Inferior parietal cortex (tissue), 1 donor: ENCODE results near the gene ASB14.
A peak's percentile ranks its signal among the peaks of the same experiment; 100 is the strongest.

ENCODE experiments used
- DNase-seq: peaks from one replicate; pipeline ENCODE4 v3.0.0-alpha.2; 2016; ENCODE audit errors: extremely low spot score

The ASB14 gene

DNA sequence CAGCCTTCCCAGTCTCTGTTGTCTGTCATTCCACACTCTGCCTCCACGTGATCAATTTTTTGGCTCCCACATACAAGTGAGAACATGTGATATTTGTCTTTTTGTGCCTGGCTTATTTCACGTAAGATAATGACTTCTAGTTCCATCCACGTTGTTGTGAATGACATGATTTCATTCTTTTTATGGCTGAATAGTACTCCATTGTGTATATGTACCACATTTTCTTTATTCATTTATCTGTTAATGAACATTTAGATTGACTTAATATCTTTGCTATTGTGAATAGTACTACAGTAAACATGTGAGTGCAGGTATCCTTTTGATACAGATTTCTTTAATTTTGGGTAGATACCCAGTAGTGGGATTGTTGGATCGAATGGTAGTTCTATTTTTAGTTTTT is 31.4 kb downstream of the ASB14 start:
- no peak for DNase-seq

- DNase-seq: no peak
Observed at GRCh38 chr3:57257678-57258077, 34.8 kb downstream of the ASB14 start.

DNA sequence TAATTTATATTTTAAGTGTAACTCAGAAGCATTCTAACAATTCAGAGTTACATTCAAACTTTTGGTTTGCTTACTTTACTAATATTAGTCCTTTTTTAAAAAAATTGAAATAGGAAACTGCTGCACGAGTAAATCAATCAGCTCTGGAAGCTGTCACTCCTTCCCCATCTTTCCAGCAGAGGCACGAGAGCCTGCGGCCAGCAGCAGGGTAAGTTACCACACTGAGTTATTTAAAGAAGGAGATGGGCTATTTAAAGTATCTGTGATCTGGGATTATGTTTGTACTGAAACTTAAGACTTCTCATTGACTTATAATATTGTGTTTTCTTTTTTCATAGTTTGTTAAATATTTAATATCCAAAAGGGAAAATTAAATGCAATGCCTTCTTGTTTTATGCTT is 35.6 kb downstream of the ASB14 start:
- DNase-seq: no peak

DNA sequence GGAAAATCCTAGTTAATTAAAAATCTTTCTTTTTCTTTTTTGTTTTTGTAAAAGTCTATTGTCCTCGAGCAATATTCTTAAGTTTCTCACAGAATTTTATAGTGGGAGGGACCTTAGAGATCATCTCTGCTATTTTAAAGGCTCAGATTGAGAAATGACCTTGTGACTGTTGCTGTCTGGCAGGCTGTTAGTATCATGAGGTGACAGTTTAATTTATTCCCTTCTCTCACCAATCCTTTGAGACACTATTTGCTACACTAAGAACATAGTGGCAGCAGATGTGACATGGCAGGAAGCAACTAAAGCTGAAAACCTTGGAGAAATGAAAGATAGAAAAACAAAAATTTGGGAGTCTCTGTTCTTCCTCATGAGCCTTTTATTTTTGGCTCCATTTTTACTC is 40.1 kb downstream of the ASB14 start:
- DNase-seq: no peak

DNA sequence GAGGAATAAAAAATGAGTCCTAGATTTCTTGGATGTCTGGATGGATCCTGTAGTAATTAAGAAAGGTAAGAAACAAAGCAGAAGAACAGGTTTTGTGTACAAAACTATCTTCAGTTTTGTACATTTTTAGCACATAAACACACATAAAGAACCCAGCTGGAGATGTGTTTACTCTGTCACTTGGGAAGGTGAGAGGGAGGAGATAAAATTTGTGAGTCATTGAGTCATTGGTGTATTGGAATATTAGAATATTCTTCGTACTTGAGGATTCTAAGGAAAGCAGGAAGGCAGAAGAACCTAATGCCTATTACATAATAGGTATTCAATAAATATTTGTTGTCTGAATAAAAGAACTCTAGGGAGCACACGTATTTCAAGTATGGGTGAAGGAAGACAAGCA is 47.5 kb downstream of the ASB14 start:
- no peak for DNase-seq

GRCh38 chr3:57234613-57235575 is 57.6 kb downstream of the ASB14 start:
- DNase-seq: no peak

DNA sequence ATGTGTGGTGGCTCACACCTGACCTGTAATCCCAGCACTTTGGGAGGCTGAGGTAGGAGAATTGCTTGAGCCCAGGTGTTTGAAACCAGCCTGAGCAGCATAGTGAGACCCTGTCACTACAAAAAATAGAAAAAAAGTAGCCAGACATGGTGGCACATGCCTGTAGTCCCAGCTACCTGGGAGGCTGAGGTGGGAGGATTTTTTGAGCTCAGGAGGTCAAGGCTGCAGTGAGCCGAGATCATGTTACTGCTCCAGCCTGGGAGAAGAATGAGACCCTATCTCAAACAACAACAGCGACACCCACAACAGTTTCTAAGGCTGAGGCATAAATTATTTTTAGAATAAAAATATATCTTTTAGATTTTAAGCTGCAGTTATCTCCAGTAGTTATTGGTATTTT is 58.7 kb downstream of the ASB14 start:
- DNase-seq: no peak

DNA sequence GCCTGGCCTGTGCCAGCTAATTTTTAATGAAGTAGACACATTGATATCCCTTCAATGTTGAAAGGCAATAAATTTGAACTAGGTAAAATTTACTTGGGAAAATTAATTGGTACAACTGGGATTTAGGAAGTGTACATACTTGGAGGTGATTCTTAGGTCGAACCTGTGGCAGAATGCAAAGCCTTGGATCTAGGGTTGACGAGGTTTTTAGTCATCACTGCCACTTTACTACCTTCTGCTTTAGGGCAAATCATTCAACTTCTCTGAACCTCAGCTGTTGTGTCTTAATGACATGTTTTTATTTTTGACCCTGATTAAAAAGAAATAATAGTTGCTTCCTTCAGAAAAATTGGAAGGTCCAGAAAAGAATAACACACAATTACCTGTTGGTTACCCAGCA is 62.5 kb downstream of the ASB14 start:
- no peak for DNase-seq

- DNase-seq: peak; percentile 59
Observed at GRCh38 chr3:57227930-57228751, 64.3 kb downstream of the ASB14 start.

DNA sequence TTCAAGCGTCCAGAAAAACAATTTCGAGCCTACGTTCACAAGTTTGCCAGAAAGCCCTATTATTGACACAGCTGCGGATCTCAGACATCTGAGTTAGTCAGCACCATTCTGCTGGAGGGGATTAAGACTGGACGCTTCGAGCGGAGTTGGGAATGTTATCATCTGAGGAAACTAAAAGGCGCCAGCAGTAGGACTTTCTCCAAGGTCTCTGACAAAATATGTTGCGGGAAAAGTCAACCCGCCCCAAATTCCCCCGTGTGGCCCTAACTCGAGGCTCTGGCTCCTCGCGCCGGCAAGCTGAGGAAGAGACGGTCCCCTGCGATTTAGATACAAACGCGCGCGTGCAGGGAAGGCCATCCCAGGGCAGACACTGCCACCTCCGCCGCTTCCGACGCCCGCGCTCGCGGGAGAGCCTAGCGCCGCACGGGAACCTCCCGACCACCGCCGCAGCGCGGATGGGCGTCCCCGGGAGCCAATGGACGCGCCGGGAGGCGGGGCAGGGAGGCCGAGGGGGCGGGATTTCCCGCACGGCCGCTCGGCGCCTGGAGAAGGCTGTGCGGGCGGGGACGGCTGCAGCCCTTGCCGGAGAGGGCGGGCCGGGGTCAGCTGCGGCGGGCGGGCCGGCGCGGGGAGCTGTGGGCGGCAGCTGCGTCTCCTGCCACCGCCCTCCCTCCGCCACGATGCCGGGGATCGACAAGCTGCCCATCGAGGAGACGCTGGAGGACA is 65.1 kb downstream of the ASB14 start, which contains the start of gene APPL1:
TSS of gene APPL1 (plus strand) at position 526 of the 726 bp plus-strand sequence. CDS start at position 681, 155 bp downstream.
- DNase-seq: peak; percentile 90

DNA sequence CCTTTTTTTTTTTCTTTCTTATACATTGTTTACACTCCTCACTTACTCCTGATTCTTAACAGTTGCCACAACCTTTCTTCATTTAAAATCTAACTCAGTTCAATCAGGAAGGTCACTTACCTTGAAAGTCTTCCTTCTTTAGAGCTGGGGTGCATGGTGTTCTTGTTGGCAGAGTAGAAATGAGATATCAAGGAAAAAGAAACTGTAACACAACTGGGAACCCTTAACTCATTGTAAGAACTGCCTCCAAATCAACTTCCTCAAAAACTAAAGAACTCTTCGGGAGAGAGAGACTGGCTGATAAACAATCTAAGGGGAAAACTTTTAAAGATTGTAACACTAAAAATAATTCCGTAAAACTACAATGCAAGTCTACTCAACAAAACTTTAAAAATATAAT is 66.3 kb downstream of the ASB14 start:
- DNase-seq: no peak

GRCh38 chr3:57224856-57225255 is 67.6 kb downstream of the ASB14 start:
- DNase-seq: no peak

DNA sequence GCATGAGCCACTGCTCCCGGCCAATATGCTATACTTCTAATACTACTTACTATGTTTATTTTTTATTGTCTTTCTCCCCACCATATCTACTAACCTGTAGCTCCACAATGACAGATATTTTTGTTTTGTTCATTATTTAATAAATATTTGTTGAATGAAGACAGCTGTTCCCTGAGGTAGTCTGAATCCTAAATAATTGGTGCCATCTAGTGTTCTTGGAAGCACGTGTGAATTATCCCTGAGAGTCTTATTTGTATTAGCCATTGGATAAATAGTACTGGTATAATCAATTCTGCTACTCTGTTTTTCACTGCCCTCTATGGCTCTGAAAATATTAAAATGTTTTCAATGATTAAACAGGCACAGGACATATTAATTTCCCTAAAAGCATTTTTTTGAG is 70.6 kb downstream of the ASB14 start:
- peak; percentile 35 for DNase-seq
